Kidney epithelial cell (primary cell): ENCODE data around the gene TMEM45A. TPM values are rescaled to one million over a fixed set of nuclear protein-coding genes. Genes with fewer than 3 reads are reported as not detected.
"Not testable (repeated sequence)": the region's sequence is repeated elsewhere in the genome, so short reads cannot be mapped to it uniquely, and the experiment has no call there.

ENCODE experiments used
- DNase-seq: peaks from one replicate; pipeline ENCODE4 v3.0.0-alpha.2; 2010; ENCODE audit warnings: low read depth
- H3K27me3 ChIP-seq: 2 replicates; pipeline ENCODE4 v1.6.0; 2011; ENCODE audit warnings: low read length; ENCODE audit not compliant: control insufficient read depth, insufficient read depth
- H3K36me3 ChIP-seq: 2 replicates; pipeline ENCODE4 v1.5.1; 2011; ENCODE audit warnings: low read length; ENCODE audit not compliant: control insufficient read depth, insufficient read depth
- H3K4me3 ChIP-seq: 2 replicates; pipeline ENCODE4 v1.5.1; 2011; ENCODE audit warnings: low read depth, mild to moderate bottlenecking, control low read depth, low read length
- total RNA-seq: library from RNA; depleted of rRNA; stranded (reverse); fragments of >200 nt; gene quantifications from 2 replicates; pipeline ENCODE4 v1.2.3, GENCODE V29; 2015
- TF ChIP-seq, protein P1 (sequence below): IDR thresholded peaks from 2 replicates; pipeline ENCODE4 v1.5.1; 2011; ENCODE audit warnings: mild to moderate bottlenecking, moderate library complexity, low read length, control low read depth, inconsistent platforms; ENCODE audit not compliant: insufficient read depth, poor library complexity, severe bottlenecking

TMEM45A gene
- total RNA-seq, 1 donor from 2014 or later: 10.2 TPM

DNA sequence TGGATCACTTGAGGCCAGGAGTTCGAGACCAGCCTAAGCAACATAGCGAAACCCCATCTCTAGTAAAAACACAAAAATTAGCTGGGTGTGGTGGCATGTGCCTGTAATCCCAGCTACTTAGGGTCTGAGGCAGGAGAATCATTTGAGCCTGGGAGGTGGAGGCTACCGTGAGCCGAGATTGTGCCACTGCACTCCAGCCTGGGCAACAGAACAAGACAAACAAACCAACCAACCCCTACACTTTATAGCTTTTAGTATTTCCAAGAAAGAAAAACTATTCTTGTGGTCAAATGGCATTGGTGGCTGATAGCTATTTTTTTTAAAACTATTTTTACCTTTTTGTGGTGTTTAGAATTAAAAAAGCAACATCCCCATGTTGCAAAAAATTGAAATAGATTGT lies 7.2 kb downstream of the TMEM45A start:
- no peaks in the 10 kb centered on the region for H3K27me3 ChIP-seq
- TF ChIP-seq, protein P1, sequence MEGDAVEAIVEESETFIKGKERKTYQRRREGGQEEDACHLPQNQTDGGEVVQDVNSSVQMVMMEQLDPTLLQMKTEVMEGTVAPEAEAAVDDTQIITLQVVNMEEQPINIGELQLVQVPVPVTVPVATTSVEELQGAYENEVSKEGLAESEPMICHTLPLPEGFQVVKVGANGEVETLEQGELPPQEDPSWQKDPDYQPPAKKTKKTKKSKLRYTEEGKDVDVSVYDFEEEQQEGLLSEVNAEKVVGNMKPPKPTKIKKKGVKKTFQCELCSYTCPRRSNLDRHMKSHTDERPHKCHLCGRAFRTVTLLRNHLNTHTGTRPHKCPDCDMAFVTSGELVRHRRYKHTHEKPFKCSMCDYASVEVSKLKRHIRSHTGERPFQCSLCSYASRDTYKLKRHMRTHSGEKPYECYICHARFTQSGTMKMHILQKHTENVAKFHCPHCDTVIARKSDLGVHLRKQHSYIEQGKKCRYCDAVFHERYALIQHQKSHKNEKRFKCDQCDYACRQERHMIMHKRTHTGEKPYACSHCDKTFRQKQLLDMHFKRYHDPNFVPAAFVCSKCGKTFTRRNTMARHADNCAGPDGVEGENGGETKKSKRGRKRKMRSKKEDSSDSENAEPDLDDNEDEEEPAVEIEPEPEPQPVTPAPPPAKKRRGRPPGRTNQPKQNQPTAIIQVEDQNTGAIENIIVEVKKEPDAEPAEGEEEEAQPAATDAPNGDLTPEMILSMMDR: no peak
- no peak for DNase-seq
- H3K36me3 ChIP-seq: no peaks in the 10 kb centered on the region
- no peak overlapping the region for H3K4me3 ChIP-seq

DNA sequence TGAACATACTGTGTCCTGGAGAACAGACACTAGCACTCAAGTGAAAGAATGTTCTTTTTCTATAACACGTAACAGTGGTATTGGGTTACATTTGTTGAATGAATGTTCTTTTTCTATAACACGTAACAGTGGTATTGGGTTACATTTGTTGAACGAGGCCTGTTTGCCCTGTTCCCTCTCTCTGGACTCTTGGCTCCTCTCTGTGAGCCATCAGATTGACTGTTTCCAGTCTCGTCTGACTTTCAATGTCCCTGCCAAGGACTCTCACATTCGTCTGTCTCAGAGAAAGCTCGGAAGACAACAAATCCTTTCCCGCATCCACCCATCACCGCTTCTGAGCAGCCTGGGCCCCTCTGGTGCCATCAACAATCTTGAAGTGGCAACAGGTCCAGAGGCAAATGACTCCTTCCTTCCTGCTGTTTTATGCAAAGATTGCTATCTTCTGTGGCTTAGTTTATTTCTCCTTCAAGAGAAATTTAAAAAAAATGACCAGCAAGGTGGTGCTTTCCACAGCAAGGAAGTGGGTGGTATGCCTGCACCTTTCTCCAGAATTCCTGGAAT lies 8.0 kb downstream of the TMEM45A start:
- no peak for DNase-seq
- Histone ChIP-seq H3K36me3 (no peaks in the 10 kb centered on the region), H3K27me3 (no peaks in the 10 kb centered on the region), H3K4me3 (no peak overlapping the region)
- TF ChIP-seq, protein P1: no peak

DNA sequence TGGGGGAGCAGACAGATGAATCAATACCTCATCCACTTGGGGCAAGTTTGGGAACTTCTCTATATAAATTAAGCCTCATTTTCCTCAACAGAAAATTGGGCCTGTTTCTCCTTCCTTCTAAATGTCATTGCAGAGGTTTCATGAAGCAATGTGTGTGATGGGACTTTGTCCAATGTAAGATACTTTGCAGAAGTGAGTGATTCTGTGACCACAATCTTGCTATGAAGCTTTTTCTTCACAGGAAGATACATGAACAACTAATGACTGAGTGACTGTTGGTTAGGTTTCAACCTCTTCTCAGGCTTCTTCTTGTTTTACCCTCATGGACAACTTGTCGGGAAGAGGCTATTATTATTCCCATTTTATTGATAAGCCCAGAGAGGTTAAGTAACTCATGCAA lies 11.0 kb downstream of the TMEM45A start:
- H3K27me3 ChIP-seq: no peaks in the 10 kb centered on the region
- no peak for DNase-seq
- H3K4me3 ChIP-seq: no peak overlapping the region
- H3K36me3 ChIP-seq: no peaks in the 10 kb centered on the region
- TF ChIP-seq, protein P1: no peak

DNA sequence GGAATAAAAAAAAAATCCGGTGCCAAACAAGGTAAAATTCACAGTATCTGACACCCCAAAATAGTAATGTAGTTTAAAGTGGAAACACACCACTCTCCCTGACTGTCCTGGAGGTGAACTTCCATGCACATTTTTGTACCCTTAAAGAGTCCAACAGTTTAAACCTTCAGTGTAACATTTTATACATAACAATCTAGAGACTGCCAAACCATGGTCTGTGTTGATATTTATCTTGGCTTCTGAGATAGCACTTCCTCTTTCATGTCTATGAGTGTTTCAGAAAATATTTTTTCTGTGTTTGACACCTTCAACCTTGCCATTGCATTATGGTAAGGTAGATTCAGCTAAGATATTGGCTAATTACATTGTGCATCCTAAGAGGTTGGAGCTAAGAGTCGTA lies 13.9 kb downstream of the TMEM45A start:
- TF ChIP-seq, protein P1: no peak
- H3K36me3 ChIP-seq: no peaks in the 10 kb centered on the region
- no peak for DNase-seq
- no peaks in the 10 kb centered on the region for H3K27me3 ChIP-seq
- no peak overlapping the region for H3K4me3 ChIP-seq

DNA sequence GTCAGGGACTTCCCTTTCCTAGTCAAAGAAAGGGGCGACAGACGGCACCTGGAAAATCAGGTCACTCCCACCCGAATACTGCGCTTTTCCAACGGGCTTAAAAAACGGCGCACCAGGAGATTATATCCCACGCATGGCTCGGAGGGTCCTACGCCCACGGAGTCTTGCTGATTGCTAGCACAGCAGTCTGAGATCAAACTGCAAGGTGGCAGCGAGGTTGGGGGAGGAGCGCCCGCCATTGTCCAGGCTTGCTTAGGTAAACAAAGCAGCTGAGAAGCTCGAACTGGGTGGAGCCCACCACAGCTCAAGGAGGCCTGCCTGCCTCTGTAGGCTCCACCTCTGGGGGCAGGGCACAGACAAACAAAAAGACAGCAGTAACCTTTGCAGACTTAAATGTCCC lies 17.4 kb downstream of the TMEM45A start:
- not testable (repeated sequence) for H3K4me3 ChIP-seq, H3K36me3 ChIP-seq, H3K27me3 ChIP-seq, DNase-seq

DNA sequence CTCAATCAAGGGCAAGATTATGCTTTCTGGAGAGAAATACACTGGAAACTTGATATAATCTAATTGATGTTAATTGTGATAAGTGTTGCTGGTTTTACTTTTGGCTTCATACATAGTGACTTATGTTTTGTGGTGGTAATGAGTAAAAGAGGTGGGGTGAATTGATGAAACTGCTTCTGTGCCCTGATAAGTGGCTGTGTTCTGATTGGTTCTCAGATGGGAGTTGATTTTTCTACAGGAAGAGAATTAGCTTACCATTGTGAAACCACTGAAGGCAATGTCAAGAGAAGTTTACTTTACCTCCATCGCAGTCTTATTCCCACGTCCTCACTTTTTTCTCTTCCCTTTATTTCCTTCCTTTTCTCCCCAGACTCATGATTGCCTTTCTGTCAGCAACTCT lies 23.8 kb downstream of the TMEM45A start:
- no peak overlapping the region for H3K4me3 ChIP-seq
- TF ChIP-seq, protein P1: no peak
- H3K27me3 ChIP-seq: no peaks in the 10 kb centered on the region
- H3K36me3 ChIP-seq: no peaks in the 10 kb centered on the region
- no peak for DNase-seq
